ENCODE data around the gene PPIP5K2. TPM values are rescaled to one million over a fixed set of nuclear protein-coding genes. Genes with fewer than 3 reads are reported as not detected.
A peak's percentile ranks its signal among the peaks of the same experiment; 100 is the strongest.

Gene PPIP5K2
- total RNA-seq, 1 donor from 2014 or later: 108 TPM

DNA sequence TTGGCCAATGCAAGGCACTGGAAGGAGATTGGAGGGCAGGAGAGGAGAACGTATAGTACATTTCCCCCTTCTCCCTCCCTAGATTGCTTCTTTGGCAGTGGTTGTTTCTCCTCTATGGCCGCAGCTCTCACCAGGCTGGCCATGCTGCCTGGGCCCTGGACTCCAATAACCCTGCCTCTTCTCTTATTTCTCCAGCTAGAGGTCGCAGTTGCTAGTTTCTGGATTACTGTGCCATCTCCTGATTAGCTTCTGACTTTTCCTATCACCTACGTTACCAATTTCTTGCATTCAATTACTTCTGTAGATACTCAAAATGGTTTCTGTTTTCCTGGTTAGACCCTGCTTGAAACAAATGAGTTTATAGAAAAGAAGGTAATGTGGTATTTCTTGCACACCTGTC lies 136.1 kb downstream of the PPIP5K2 start:
- peaks cover 3% of the 10 kb centered on the region for H3K27me3 Mint-ChIP-seq (ENCODE audit: insufficient read depth, low read depth)
- peaks cover 19% of the 10 kb centered on the region for H3K79me2 ChIP-seq (ENCODE audit: low read depth)
- H3K27ac ChIP-seq: no peak overlapping the region
- no peaks in the 10 kb centered on the region for H3F3A ChIP-seq (ENCODE audit: low read depth)
- H3K9ac ChIP-seq: no peak overlapping the region
- H3K4me1 ChIP-seq: peaks cover 16% of the 10 kb centered on the region
- no peak overlapping the region for H3K4me3 ChIP-seq
- H3K36me3 ChIP-seq: no peaks in the 10 kb centered on the region
- TF ChIP-seq, protein P1, sequence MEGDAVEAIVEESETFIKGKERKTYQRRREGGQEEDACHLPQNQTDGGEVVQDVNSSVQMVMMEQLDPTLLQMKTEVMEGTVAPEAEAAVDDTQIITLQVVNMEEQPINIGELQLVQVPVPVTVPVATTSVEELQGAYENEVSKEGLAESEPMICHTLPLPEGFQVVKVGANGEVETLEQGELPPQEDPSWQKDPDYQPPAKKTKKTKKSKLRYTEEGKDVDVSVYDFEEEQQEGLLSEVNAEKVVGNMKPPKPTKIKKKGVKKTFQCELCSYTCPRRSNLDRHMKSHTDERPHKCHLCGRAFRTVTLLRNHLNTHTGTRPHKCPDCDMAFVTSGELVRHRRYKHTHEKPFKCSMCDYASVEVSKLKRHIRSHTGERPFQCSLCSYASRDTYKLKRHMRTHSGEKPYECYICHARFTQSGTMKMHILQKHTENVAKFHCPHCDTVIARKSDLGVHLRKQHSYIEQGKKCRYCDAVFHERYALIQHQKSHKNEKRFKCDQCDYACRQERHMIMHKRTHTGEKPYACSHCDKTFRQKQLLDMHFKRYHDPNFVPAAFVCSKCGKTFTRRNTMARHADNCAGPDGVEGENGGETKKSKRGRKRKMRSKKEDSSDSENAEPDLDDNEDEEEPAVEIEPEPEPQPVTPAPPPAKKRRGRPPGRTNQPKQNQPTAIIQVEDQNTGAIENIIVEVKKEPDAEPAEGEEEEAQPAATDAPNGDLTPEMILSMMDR (IDR thresholded peaks at IDR 0.05): peak; percentile 35
- TF ChIP-seq EZH2phosphoT487 (IDR thresholded peaks at IDR 0.05): no peak
- H3K4me1 Mint-ChIP-seq: peaks cover 17% of the 10 kb centered on the region
- no peaks in the 10 kb centered on the region for H3K27me3 ChIP-seq
- H3K4me3 Mint-ChIP-seq: no peak overlapping the region
- H3K27ac Mint-ChIP-seq: no peak overlapping the region
- H4K20me1 ChIP-seq (ENCODE audit: low read depth): peaks cover 12% of the 10 kb centered on the region
- peaks cover 4% of the 10 kb centered on the region for H3K9me3 Mint-ChIP-seq
- no peak overlapping the region for H2AFZ ChIP-seq (replicated peaks)
- no peaks in the 10 kb centered on the region for H3K36me3 Mint-ChIP-seq
- peak; percentile 24 for DNase-seq (ENCODE audit: low spot score)
- no peak overlapping the region for H3K4me2 ChIP-seq
- H3K9me3 ChIP-seq (ENCODE audit: low read depth): no peaks in the 10 kb centered on the region

DNA sequence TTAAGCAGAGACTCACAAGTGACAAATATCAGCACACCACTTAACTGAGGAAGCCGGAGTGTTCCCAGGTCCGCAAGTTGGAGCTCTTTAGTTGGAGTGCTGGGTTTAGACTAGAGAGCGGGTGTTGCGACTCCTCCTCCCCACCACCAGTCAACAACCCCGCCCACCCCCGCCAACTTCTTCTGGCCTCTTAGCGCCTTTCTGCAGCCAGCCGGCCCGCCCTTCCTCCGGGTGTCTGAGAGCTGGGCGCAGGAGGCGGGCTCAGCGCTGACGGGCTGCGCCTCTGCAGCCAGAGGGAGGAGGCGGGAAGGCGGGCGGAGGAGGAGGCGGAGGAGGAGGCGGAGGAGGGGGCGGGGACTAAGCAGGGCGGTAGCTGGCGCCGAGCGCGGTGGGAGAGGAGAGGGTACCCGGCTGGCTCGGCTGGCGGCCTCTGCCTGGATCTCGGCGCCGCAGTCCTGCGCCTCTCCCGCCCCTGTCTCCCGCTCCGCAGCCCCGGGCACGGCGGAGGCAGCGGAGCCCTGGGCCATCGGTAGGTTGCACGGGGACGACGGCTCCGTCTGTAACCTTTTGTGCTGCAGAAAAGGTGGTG lies 138.4 kb downstream of the PPIP5K2 start, which contains the start of gene MACIR:
Gene MACIR, plus strand, starts transcription at position 396 of the 589 bp plus-strand sequence. CDS start 17,157 bp downstream, outside the sequence.
- H3K4me1 Mint-ChIP-seq: peaks cover 26% of the 10 kb centered on the region
- TF ChIP-seq EZH2phosphoT487 (IDR thresholded peaks at IDR 0.05): no peak
- TF ChIP-seq EZH2 (IDR thresholded peaks at IDR 0.05): no peak
- TF ChIP-seq, protein P1 (IDR thresholded peaks at IDR 0.05): peak; percentile 3
- peak within 1 kb of the TSS; percentile 91 for H2AFZ ChIP-seq (replicated peaks)
- H3K9ac ChIP-seq: peak within 1 kb of the TSS; percentile 54
- no peaks in the 10 kb centered on the region for H3K36me3 Mint-ChIP-seq
- H3F3A ChIP-seq (ENCODE audit: low read depth): no peaks in the 10 kb centered on the region
- H3K27me3 Mint-ChIP-seq (ENCODE audit: insufficient read depth, low read depth): peaks cover 2% of the 10 kb centered on the region
- H3K36me3 ChIP-seq: no peaks in the 10 kb centered on the region
- no peaks in the 10 kb centered on the region for H3K27me3 ChIP-seq
- H3K4me3 Mint-ChIP-seq: peak within 1 kb of the TSS; percentile 98
- H3K9me3 Mint-ChIP-seq: peaks cover 4% of the 10 kb centered on the region
- H3K27ac Mint-ChIP-seq: peak within 1 kb of the TSS; percentile 93
- peaks cover 23% of the 10 kb centered on the region for H3K4me1 ChIP-seq
- H3K27ac ChIP-seq: peak within 1 kb of the TSS; percentile 79
- peak within 1 kb of the TSS; percentile 80 for H3K4me3 ChIP-seq
- peak; percentile 99 for DNase-seq (ENCODE audit: low spot score)
- peak within 1 kb of the TSS; percentile 81 for H3K4me2 ChIP-seq
- H4K20me1 ChIP-seq (ENCODE audit: low read depth): peaks cover 34% of the 10 kb centered on the region
- H3K9me3 ChIP-seq (ENCODE audit: low read depth): no peaks in the 10 kb centered on the region
- peaks cover 41% of the 10 kb centered on the region for H3K79me2 ChIP-seq (ENCODE audit: low read depth)

DNA sequence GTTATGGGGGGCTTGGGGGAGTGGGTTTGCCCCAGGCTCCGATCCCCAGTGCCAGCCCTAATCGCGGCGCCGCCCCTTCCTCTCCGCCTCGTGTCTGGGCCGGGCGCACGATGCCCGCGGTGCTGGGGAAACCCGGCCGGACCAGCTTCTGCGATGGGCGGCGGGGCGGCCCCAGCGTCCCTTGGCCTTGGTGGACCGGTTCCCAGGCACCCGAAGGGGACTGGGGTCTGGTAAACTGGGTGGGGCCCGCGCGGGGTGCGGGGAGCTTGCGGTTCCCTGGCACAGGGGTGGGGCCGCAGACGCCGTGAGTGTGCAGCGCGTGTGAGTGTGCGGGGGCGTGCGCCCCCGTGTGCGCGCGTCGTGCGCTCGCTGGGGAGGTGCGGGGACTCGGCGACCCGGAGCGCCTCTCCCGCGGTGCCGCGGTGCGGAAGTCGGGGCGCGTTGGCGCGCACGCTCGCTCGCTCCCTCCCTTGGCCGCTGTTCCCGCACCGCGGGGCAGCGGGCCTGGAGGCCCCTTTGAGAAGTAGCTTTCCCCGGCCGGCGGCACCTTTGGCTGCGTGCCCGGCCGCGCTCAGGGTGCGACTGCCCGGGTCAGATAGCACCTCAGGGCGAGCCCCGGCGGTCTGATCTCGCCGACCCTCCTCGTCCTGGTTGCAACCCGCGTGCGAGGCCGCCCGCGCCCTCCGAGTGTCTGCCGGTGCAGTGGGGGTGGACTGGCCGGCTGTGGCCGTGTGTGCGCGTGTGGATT lies 139.0 kb downstream of the PPIP5K2 start:
- no peaks in the 10 kb centered on the region for H3K36me3 Mint-ChIP-seq
- H3K4me3 ChIP-seq: peak overlapping the region; percentile 80
- peak; percentile 79 for DNase-seq (ENCODE audit: low spot score)
- H3K27ac ChIP-seq: peak overlapping the region; percentile 79
- no peak overlapping the region for H3K27ac Mint-ChIP-seq
- H3F3A ChIP-seq (ENCODE audit: low read depth): no peaks in the 10 kb centered on the region
- H4K20me1 ChIP-seq (ENCODE audit: low read depth): peaks cover 41% of the 10 kb centered on the region
- H3K36me3 ChIP-seq: no peaks in the 10 kb centered on the region
- peak overlapping the region; percentile 98 for H3K4me3 Mint-ChIP-seq
- no peaks in the 10 kb centered on the region for H3K9me3 ChIP-seq (ENCODE audit: low read depth)
- H3K4me1 ChIP-seq: peaks cover 23% of the 10 kb centered on the region
- H3K27me3 ChIP-seq: no peaks in the 10 kb centered on the region
- peak overlapping the region; percentile 91 for H2AFZ ChIP-seq (replicated peaks)
- H3K4me2 ChIP-seq: peak overlapping the region; percentile 81
- TF ChIP-seq, protein P1 (IDR thresholded peaks at IDR 0.05): peak; percentile 3
- no peak for TF ChIP-seq EZH2 (IDR thresholded peaks at IDR 0.05)
- H3K4me1 Mint-ChIP-seq: peaks cover 26% of the 10 kb centered on the region
- H3K27me3 Mint-ChIP-seq (ENCODE audit: insufficient read depth, low read depth): peaks cover 2% of the 10 kb centered on the region
- peak overlapping the region; percentile 54 for H3K9ac ChIP-seq
- H3K79me2 ChIP-seq (ENCODE audit: low read depth): peaks cover 48% of the 10 kb centered on the region
- peaks cover 4% of the 10 kb centered on the region for H3K9me3 Mint-ChIP-seq

All from neural progenitor cell (in vitro differentiated cells).